ENCODE measurements around the gene TMEM41A.

Gene TMEM41A

GRCh38 chr3:185517387-185518130 lies 18.7 kb upstream of the TMEM41A start:
- no peak overlapping the region for H3K9ac ChIP-seq (ENCODE audit: low read depth, low read length)
- H3K4me3 ChIP-seq (ENCODE audit: low read depth in 1 of 2, low read length in 2 of 2): no peak overlapping the region
- DNase-seq: no peak
- peaks cover 5% of the 10 kb centered on the region for H3K27me3 ChIP-seq (ENCODE audit: insufficient read depth, low read length, poor library complexity)
- no peaks in the 10 kb centered on the region for H4K20me1 ChIP-seq (ENCODE audit: insufficient read depth, low read length)
- no peaks in the 10 kb centered on the region for H3K4me1 ChIP-seq (ENCODE audit: insufficient read depth, low read length)
- no peak overlapping the region for H2AFZ ChIP-seq (ENCODE audit: low read depth, low read length)
- TF ChIP-seq EZH2 (IDR thresholded peaks at IDR 0.05; ENCODE audit: borderline replicate concordance, low read depth, low read length, severe bottlenecking) (no peak), CTCF (IDR thresholded peaks at IDR 0.05; ENCODE audit: borderline replicate concordance, extremely low read depth, low read length, poor library complexity, severe bottlenecking) (no peak)
- H3K4me2 ChIP-seq (ENCODE audit: insufficient read depth, low read length): no peak overlapping the region
- no peak overlapping the region for H3K27ac ChIP-seq (ENCODE audit: low read length)
- H3K36me3 ChIP-seq (ENCODE audit: insufficient read depth, low read length): no peaks in the 10 kb centered on the region
- no peaks in the 10 kb centered on the region for H3K9me3 ChIP-seq (ENCODE audit: insufficient read depth, low read length, severe bottlenecking)
- no peaks in the 10 kb centered on the region for H3K79me2 ChIP-seq (ENCODE audit: insufficient read depth, low read length)
- ATAC-seq (ENCODE audit: insufficient read depth, low read depth): no peak

- no peak overlapping the region for H3K4me2 ChIP-seq (ENCODE audit: insufficient read depth, low read length)
- no peaks in the 10 kb centered on the region for H3K4me1 ChIP-seq (ENCODE audit: insufficient read depth, low read length)
- H3K79me2 ChIP-seq (ENCODE audit: insufficient read depth, low read length): no peaks in the 10 kb centered on the region
- no peak for ATAC-seq (ENCODE audit: insufficient read depth, low read depth)
- no peak overlapping the region for H3K9ac ChIP-seq (ENCODE audit: low read depth, low read length)
- DNase-seq: no peak
- H2AFZ ChIP-seq (ENCODE audit: low read depth, low read length): no peak overlapping the region
- TF ChIP-seq CTCF (IDR thresholded peaks at IDR 0.05; ENCODE audit: borderline replicate concordance, extremely low read depth, low read length, poor library complexity, severe bottlenecking) (no peak), EZH2 (IDR thresholded peaks at IDR 0.05; ENCODE audit: borderline replicate concordance, low read depth, low read length, severe bottlenecking) (no peak)
- H3K27ac ChIP-seq (ENCODE audit: low read length): no peak overlapping the region
- H3K36me3 ChIP-seq (ENCODE audit: insufficient read depth, low read length): no peaks in the 10 kb centered on the region
- H3K4me3 ChIP-seq (ENCODE audit: low read depth in 1 of 2, low read length in 2 of 2): no peak overlapping the region
- no peaks in the 10 kb centered on the region for H3K27me3 ChIP-seq (ENCODE audit: insufficient read depth, low read length, poor library complexity)
- H3K9me3 ChIP-seq (ENCODE audit: insufficient read depth, low read length, severe bottlenecking): no peaks in the 10 kb centered on the region
- H4K20me1 ChIP-seq (ENCODE audit: insufficient read depth, low read length): no peaks in the 10 kb centered on the region
These were observed 12.9 kb upstream of the TMEM41A start for GRCh38 chr3:185511711-185512110.

GRCh38 chr3:185508335-185508991 lies 9.6 kb upstream of the TMEM41A start:
- no peak overlapping the region for H3K4me2 ChIP-seq (ENCODE audit: insufficient read depth, low read length)
- H2AFZ ChIP-seq (ENCODE audit: low read depth, low read length): no peak overlapping the region
- H3K9ac ChIP-seq (ENCODE audit: low read depth, low read length): no peak overlapping the region
- no peak overlapping the region for H3K27ac ChIP-seq (ENCODE audit: low read length)
- ATAC-seq (ENCODE audit: insufficient read depth, low read depth) (no peak), DNase-seq (no peak)
- H4K20me1 ChIP-seq (ENCODE audit: insufficient read depth, low read length): no peaks in the 10 kb centered on the region
- H3K79me2 ChIP-seq (ENCODE audit: insufficient read depth, low read length): no peaks in the 10 kb centered on the region
- H3K27me3 ChIP-seq (ENCODE audit: insufficient read depth, low read length, poor library complexity): no peaks in the 10 kb centered on the region
- no peaks in the 10 kb centered on the region for H3K4me1 ChIP-seq (ENCODE audit: insufficient read depth, low read length)
- H3K9me3 ChIP-seq (ENCODE audit: insufficient read depth, low read length, severe bottlenecking): no peaks in the 10 kb centered on the region
- no peak for TF ChIP-seq CTCF (IDR thresholded peaks at IDR 0.05; ENCODE audit: borderline replicate concordance, extremely low read depth, low read length, poor library complexity, severe bottlenecking)
- no peak for TF ChIP-seq EZH2 (IDR thresholded peaks at IDR 0.05; ENCODE audit: borderline replicate concordance, low read depth, low read length, severe bottlenecking)
- H3K4me3 ChIP-seq (ENCODE audit: low read depth in 1 of 2, low read length in 2 of 2): no peak overlapping the region
- no peaks in the 10 kb centered on the region for H3K36me3 ChIP-seq (ENCODE audit: insufficient read depth, low read length)
